ENCODE data around the gene NOP14. TPM values are rescaled to one million over a fixed set of nuclear protein-coding genes. Genes with fewer than 3 reads are reported as not detected.
"Not testable (repeated sequence)": the region's sequence is repeated elsewhere in the genome, so short reads cannot be mapped to it uniquely, and the experiment has no call there.

Gene NOP14
- polyA plus RNA-seq, 1 donor, result 31.1 TPM

DNA sequence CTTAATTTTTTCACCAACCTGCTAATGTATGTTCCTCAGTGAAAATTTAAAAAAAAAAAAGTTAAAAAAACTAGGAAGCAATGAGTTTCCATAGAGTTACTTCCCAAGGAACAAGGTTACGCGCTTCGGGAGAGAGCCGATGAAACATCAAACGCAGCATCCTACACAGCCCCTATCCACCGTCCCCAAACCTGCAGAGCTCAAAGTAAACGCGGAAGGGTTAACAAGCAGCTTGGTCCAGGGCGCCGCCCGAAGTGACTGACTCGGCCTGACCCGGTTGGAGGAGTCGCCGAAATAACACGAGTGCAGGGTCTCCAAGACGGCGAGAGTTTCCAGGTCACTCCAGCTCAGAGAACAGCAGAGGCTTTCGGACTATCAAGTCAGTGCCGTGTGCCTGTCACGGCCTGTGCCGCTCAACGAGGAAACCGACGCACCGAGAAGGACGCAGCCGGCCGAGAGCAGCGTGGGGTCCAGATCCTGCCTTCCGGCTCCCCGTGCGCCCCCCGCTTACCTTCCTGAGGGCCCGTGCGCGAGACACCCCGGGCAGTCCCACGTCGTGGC, 512 bp downstream of the NOP14 start:
- DNase-seq, result peak; percentile 48

DNA sequence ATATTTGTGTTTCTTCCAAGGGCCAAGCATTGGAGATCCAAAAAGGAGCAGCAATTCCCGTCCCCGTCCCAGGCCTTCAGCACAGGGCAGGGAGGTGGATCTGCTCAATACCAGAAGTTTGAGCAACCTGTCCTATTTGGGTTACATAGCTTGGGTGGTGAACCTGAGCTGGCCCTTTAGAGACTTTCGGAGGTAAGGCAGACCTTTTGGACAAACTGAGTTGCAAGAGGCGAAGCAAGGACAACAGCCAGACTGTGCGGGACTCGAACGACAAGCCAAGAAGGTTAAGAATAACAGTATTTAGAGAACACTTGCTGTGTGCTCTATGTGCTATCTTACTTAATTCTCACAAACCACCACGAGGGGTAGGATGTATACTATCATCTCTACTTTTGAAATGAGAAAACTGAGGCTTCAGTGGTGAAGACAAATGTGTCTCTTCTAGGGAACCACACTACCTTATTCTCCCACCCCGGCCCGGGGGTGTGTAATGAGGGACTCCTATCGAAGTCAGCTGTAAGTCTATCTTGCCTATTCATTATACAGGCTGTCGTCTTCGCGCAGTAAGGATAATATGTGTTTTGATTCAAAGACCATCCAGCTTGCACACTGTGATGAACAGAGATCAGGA, 1.3 kb downstream of the NOP14 start:
- no peak for DNase-seq

DNA sequence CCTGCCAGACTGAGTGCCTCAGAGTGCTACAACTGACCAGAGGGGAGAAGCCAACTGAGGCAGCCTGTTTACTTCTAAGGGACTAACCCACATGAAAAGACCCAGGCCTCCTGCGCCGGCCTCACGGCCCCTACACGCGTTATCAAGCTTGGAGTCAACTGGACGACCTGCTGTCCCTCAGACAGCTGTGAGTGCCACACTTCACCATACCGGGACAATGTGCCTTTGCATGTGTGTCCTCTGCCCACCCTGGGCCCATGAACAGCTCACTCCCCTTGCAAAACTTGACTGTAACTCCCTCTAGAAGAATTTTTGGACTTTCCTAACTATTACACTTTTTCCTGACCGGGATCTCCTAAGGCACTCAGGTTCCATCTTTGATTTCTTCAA, 1.8 kb downstream of the NOP14 start:
- no peak for DNase-seq

DNA sequence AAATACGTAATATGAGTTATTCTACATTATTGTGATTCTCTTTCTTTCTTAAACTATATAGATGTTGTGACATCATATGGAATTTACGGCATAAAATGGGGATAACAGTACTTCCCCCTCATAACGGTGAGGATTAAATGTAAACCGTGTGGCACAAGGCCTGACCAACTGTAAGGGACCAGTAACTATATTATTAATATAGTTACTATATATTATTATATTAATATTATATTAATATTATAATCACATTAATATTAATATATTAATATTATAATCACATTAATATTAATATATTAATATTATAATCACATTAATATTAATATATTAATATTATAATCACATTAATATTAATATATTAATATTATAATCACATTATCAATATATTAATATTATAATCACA, 2.8 kb downstream of the NOP14 start:
- DNase-seq, result not testable (repeated sequence)

DNA sequence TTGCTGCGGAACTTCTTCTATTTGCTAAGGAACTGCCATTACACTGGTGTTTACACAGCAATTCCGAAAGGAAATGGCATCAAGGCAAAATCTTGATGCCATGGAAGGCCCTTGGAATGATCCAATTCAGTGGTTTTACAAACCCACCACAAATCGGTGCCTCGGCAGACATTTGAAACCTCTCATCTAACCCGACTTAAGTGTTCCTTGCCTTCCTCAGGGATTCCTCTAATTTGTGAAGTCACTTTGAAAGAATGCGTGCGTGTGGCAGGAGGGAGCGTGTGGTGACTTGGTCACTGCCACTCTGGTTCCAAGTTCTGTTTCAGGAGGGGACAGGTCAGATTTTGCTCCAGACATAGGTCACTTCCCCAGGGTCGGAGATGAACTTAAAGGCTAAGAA, 4.8 kb downstream of the NOP14 start:
- no peak for DNase-seq

DNA sequence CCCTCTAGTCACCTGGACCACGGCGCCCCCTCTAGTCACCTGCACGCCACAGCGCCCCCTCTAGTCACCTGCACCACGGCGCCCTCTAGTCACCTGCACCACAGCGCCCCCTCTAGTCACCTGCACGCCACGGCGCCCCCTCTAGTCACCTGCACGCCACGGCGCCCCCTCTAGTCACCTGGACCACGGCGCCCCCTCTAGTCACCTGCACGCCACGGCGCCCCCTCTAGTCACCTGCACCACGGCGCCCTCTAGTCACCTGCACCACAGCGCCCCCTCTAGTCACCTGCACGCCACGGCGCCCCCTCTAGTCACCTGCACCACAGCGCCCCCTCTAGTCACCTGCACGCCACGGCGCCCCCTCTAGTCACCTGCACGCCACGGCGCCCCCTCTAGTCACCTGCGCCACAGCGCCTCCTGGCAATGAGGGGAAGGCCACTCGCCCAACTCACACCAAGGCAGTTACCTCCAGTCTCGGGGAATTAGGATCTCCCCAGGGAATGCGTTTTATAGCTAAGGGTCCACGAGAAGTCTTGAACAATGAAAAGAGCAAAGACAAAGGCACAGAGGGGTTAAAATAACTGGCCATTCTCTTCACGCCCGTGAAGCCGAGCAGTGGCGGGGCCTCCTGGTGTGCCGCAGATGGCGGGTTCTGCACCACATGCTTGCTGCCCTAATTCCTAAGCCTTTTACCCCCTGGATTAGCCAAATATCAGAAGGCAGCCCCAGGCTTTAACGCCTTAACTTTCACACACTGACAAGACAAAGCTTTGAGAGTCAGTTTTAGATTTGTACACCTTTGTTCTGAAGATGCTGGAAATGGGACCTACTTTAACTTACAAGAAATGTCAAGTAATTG, 7.8 kb downstream of the NOP14 start:
- DNase-seq, result not testable (repeated sequence)

DNA sequence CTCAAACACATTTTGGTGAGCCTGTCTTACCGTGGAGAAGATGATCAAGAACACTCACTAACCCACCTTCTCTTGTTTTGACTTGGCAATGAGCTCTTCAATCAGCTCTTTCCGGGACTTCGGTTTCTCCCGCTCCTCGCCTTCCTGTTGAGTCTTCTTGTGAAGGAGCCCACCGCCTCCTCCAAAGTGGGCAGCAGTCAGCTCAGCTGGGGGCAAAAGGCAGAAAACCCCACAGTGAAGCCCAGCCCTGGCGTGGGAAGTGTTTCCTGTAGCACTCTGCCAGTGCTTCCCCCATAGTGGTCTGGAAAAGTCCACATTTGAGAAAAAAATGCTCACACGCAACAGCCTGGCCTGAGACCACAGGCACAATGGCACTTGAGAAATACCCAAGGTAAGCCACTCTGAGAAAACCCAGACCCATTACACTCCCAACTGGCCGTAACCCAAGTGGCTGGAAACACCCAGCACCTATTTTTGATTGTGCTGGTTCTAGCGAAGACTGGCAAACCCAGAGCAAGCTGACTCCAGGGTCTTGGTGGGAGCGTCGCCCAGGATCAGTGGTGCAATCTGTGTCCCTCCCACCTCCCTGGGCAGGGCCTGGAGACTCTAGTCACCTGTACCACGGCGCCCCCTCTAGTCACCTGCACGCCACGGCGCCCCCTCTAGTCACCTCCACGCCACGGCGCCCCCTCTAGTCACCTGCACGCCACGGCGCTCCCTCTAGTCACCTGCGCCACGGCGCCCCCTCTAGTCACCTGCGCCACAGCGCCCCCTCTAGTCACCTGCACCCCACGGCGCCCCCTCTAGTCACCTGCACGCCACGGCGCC, 8.6 kb downstream of the NOP14 start:
- DNase-seq, result no peak

DNA sequence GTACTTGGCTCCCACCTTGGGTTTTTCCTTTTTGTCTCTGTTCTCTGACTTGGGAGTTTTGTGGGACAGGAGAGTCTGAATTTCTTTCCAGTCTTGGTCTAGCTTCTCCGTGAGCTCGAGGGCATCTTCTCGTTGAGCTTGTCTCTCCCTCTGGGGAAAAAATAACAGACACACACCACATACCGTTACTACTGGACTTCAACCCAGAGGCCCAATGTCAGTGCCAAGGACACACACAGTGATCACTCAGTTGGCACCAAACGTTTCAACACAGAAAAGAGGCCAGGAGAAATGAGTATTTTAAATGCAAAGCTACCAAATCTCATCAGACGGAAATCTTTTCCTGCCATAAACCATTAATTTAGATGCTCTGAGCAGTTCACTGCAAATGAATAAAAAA, 9.7 kb downstream of the NOP14 start:
- DNase-seq, result no peak

DNA sequence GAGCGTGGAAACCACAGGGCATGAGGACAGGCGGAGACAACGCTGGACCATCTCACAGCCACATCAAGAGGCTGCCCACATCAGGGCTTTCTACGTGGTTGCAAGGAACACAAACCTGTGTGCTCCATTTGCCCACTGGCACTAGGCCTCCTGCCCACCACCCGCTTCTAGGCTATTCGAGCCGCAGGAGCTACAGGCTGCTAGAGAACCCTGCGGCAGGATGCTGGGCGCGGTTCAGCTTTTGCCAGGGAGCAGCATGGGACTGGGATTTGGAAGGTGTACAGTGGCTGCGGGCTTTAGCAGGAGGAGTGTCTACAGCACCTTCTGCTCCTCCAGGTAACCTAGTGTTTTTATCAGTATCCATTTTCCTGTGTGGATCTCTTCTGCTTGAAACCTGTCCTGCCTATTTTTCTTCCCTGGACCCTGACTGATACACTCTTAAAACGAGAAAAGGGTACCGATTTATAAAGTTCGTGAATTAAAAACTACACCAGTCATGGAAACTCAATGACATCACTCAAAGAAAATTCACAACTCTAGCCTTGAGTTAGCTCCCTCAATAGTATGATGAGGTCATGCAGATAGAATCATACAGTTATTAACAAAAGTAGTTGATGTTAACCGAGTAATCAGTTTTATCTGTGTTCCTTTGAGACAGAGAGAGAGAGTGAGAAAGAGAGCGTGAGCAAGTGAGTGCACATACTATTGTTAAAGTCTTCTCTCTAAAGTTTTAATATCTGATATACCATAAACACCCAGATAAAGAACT, 12.8 kb downstream of the NOP14 start:
- DNase-seq, result no peak

DNA sequence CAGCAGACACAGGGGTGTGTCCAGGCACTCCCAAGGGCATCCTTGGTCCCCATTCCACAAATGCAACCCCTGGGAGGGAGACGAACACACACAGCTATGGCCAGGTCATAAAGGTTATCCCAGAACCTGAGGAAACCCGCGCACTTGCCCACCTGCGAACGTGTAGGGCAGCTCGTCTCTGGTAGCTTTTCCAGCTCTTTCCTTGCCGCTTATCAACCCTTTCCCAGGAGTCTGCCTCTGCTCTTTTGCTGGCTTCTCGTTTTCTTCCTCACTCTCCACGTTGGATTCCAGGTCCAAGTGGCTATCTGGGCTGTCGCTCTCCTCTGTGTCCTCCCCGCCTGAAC, 13.5 kb downstream of the NOP14 start:
- no peak for DNase-seq

DNA sequence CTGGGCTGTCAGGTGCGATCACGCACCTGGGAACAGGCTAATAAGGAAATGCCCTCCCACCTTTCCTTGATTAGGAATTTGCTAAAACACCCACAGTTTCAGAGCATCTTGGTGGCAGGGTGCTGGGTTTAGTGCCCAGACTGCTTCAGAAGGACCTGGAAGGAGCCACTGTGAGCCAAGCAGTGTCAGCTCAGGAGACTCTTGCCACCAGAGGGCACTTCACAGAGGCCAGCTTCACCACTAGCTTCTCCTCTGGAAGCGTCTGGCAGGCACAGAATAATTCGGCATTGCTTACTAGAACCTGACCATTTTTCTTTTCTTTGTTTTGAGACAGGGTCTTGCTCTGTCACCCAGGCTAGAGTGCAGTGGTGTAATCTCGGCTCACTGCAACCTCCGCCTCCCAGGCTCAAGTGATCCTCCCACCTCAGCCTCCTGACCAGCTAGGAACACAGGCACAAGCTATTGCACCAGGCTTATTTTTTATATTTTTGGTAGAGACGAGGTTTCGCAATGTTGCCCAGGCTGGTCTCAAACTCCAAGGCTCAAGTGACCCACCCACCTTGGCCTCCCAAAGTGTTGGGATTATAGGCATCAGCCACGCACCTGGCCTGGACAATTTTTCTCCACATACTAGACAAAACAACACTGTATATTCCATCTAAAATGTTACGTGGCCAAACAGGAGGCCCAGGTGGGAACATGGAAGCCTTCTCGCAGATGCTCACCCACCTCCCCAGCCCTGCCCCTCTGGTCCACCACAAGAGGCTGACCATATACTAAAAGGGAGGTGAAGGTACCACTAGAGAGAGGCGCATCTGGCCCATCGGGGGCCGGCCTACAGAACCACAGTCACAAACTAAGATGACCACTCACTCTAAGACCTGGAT, 14.1 kb downstream of the NOP14 start:
- DNase-seq, result no peak

DNA sequence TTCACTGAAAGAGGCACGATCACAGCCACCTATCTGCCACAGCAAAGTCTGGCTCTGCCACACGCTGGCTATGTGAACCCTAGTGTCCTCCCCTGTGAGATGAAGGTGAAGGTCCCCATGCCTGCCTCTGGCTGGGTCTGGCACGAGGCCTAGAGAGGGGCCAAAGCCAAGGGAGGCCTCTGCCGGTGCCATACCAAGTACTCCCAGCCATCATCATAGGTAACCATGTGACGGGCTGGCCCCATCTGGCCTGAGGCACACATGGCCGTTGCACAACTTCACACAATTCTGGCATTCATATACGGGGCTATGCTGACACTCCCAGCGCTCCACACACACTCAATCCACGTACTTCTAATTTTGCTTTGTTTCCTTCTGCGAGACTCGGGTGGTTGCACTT, 15.3 kb downstream of the NOP14 start:
- no peak for DNase-seq

DNA sequence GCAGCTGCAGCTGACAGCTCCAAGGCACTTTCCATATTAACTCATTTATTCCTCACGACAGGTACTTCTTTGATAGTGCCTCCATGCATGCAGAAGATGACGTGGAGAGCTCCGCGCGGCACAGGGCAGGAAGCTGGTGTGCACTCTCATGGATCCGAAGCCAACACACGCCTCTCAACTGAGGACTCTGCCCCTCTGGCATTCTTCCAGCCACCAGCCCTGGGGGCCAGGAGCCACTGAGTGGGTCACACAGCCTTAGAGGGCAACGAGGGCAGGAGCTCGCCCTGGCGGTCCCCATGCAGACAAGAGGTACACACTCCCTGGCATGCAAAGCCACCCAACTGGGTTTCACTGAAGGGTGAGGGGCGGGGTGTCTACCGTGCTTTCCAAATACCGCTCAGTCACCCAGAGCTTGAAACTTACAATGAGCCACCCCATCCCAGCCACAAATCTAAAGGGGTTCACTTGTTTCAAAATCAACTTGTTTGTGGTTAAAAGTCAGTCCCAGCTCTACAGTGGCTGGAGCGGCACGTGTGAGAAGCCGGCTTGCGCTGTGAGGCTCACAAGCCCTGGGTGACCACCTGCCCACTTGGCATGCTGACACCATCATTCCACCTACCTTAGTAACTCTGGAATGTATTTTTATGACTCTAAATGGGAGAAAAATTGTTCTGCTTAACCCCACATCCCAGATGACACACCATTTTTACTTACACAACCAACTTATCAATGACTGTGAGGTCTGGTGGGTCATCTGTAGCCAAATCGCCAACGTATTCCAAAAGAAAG, 16.2 kb downstream of the NOP14 start:
- no peak for DNase-seq

DNA sequence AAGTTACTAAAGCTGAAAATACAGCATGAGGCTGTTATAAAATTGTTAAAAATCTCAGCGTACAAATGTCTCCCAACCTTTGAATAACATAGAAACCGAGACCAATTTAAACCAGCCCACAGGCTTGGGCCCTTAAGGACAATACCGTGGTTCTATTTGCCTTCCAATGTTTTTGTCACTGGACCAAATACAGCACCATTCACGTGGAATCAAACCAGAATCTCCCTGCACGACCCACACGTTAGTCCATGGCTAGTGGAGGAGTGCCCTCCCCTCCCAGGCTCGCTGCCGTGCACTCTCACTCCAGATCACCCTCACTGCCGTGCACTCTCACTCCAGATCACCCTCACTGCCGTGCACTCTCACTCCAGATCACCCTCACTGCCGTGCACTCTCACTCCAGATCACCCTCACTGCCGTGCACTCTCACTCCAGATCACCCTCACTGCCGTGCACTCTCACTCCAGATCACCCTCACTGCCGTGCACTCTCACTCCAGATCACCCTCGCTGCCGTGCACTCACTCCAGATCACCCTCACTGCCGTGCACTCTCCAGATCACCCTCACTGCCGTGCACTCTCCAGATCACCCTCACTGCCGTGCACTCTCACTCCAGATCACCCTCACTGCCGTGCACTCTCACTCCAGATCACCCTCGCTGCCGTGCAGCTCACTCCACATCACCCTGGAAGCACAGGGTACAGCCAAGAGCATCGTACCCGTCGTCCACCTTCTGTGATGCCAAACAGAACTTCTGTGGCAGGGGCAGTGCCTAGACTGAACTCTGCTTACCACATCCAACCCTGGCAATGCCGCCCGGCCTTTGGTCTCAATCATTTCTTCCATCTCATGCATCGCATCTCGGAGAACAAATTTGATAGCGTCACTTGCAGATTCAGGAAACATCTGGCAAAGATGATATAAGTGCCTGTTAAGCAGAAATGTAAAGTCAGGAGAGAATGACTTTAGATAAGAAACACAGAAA, 17.3 kb downstream of the NOP14 start:
- DNase-seq, result not testable (repeated sequence)

DNA sequence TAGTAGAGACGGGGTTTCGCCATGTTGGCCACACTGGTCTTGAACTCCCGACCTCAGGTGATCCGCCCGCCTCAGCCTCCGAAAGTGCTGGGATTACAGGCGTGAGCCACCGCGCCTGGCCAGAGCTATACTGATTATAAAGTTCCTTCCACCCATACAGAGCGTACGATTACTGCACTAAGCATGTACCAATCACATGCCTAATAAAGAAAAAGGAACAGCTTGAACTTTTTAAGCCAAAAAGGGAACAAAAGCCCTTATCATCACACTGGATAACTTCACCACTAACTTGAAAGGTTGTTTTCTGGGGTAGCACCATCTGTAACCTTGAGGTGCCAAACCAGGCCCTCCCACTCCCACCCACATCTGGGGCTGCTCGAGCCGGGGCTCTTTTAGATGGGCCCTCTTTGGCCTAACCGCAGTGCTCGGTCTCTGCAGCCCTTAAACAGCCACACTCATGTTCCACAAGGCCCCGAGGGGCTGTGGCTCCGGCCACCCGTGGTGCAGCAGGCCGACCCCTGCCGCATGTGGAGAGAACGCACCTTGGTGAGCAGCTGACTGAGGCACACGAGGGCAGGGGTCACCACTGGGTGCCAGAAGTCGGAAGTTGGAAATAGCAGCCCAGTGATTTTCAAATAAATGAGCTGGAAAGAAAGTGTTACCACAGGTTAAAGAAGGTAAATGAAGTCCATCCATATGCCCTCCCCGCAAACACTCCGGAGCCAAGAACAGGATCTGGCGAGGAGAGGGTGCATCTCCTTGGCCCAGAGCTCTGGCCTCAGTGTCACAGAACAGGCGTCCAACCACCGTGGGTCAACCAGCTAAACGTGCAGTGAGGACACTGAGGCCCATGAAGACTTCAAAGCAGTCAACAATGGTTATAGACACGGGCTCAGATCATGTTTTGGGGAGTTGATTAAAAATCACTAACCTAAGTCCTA, 18.4 kb downstream of the NOP14 start:
- DNase-seq, result no peak

DNA sequence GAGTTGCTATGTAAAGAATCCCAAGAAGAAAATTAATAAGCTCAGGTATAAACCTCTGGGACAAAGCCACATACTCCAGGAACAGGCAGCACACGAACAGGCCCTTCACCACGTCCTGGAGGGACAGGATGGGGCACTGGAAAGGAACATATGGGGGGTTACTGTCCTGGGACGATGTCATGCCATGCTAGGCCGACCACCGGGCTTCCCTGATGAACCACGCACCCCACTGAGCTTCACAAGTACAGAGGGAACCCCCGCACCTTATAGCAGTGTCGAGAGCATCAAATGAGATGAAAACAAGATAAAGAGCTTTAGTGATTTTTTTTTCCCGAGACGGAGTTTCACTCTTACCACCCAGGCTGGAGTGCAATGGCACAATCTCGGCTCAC, 19.1 kb downstream of the NOP14 start:
- DNase-seq, result no peak

DNA sequence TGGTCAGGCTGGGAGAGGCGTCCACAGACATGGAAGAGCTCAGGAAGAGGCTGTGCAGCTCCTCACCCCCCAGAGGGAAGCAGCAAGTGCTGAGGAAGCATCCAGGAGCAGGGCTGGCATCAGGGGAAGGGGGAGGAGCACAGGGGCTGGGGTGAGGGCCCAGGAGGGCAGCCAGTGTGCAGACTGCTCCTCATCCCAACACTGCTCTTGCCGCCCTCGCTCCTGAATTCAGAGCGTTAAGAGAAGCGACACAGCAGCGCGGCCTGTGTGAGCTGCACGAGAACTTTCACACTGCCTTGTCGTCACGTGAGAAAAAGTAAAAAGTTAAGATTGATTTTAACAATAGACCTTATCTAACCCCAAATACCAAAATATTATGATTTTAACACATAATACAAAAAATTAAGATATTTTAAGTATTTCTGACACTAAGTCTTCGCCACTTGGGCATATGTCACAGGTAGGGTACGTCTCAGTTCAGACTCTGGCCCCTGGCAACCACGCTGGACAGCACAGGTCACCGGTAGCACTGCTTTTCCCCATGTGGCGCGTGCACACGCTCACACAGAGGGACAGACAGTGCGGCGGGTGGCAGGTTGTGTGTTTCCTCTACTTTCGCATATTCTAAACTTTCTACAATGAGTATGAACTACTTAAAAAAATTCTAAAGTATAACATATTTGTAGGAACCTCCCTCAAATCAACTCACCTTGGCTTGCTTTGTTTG, 19.7 kb downstream of the NOP14 start:
- no peak for DNase-seq
